ENCODE measurements around the gene CSPG4. TPM values are rescaled to one million over a fixed set of nuclear protein-coding genes. Genes with fewer than 3 reads are reported as not detected.
A peak's percentile ranks its signal among the peaks of the same experiment; 100 is the strongest.

CSPG4 gene
- polyA plus RNA-seq, 1 donor (not counting 4 experiments of a cell fraction or from before 2014, with no cell fraction given) = 0.67 TPM

GRCh38 chr15:75639191-75639708 lies 73.4 kb downstream of the CSPG4 start:
- H3K27me3 ChIP-seq (ENCODE audit: control insufficient read depth, extremely low read depth, insufficient read depth, low read length) = no peaks in the 10 kb centered on the region
- no peak for FAIRE-seq
- H2AFZ ChIP-seq (ENCODE audit: control insufficient read depth, low read length) = no peak overlapping the region
- no peaks in the 10 kb centered on the region for H3K9me1 ChIP-seq (ENCODE audit: control insufficient read depth, extremely low read depth, insufficient read depth, low read length)
- peaks cover 34% of the 10 kb centered on the region for H3K79me2 ChIP-seq (ENCODE audit: control insufficient read depth, insufficient read depth, low read length)
- no peak for DNase-seq (ENCODE audit: low read depth, low spot score)
- H3K9ac ChIP-seq (ENCODE audit: control insufficient read depth, extremely low read depth, insufficient read depth, low read length) = peak overlapping the region; percentile 94
- TF ChIP-seq EZH2 (IDR thresholded peaks at IDR 0.05; ENCODE audit: low read length) = no peak
- dilution Hi-C loops (cut with MboI; ENCODE audit: extremely low pct_ligation_motif_present, low sequenced_read_pairs) = no loop called here
- H3K4me3 ChIP-seq (ENCODE audit: control insufficient read depth in 2 of 3, extremely low read depth in 1 of 3, insufficient read depth in 2 of 3, low read depth in 1 of 3, low read length in 3 of 3) = peak overlapping the region; percentile 68 to 99 (median 96)
- no peaks in the 10 kb centered on the region for H3K9me3 ChIP-seq (ENCODE audit: control insufficient read depth, low read depth, low read length)
- H3K4me2 ChIP-seq (ENCODE audit: control insufficient read depth, extremely low read depth, insufficient read depth, low read depth, low read length) = peak overlapping the region; percentile 100
- H4K20me1 ChIP-seq (ENCODE audit: control insufficient read depth, extremely low read depth, insufficient read depth, low read length) = peaks cover 9% of the 10 kb centered on the region
- H3K4me1 ChIP-seq (ENCODE audit: control insufficient read depth, extremely low read depth, insufficient read depth, low read length) = peaks cover 10% of the 10 kb centered on the region
- peaks cover 0 to 3% of the 10 kb centered on the region in 2 experiments for H3K36me3 ChIP-seq (ENCODE audit: control insufficient read depth in 2 of 2, extremely low read depth in 1 of 2, insufficient read depth in 2 of 2, low read length in 2 of 2)
- peak overlapping the region; percentile 93 for H3K27ac ChIP-seq (ENCODE audit: control insufficient read depth, insufficient read depth, low read length)

- peak overlapping the region; percentile 100 for H3K4me2 ChIP-seq (ENCODE audit: control insufficient read depth, extremely low read depth, insufficient read depth, low read depth, low read length)
- H3K36me3 ChIP-seq (ENCODE audit: control insufficient read depth in 2 of 2, extremely low read depth in 1 of 2, insufficient read depth in 2 of 2, low read length in 2 of 2) = peaks cover 0 to 3% of the 10 kb centered on the region in 2 experiments
- dilution Hi-C loops (cut with MboI; ENCODE audit: extremely low pct_ligation_motif_present, low sequenced_read_pairs) = no loop called here
- no peaks in the 10 kb centered on the region for H3K9me3 ChIP-seq (ENCODE audit: control insufficient read depth, low read depth, low read length)
- H3K9me1 ChIP-seq (ENCODE audit: control insufficient read depth, extremely low read depth, insufficient read depth, low read length) = no peaks in the 10 kb centered on the region
- FAIRE-seq (no peak), DNase-seq (ENCODE audit: low read depth, low spot score) (no peak)
- H3K9ac ChIP-seq (ENCODE audit: control insufficient read depth, extremely low read depth, insufficient read depth, low read length) = peak overlapping the region; percentile 94
- peaks cover 34% of the 10 kb centered on the region for H3K79me2 ChIP-seq (ENCODE audit: control insufficient read depth, insufficient read depth, low read length)
- H3K4me3 ChIP-seq (ENCODE audit: control insufficient read depth in 2 of 3, extremely low read depth in 1 of 3, insufficient read depth in 2 of 3, low read depth in 1 of 3, low read length in 3 of 3) = no peak overlapping the region
- no peaks in the 10 kb centered on the region for H3K27me3 ChIP-seq (ENCODE audit: control insufficient read depth, extremely low read depth, insufficient read depth, low read length)
- peaks cover 10% of the 10 kb centered on the region for H3K4me1 ChIP-seq (ENCODE audit: control insufficient read depth, extremely low read depth, insufficient read depth, low read length)
- no peak for TF ChIP-seq CTCF (optimal IDR thresholded peaks at IDR 0.05 in 1 of 3, IDR thresholded peaks at IDR 0.05 in 1 of 3, conservative IDR thresholded peaks at IDR 0.05 in 1 of 3; ENCODE audit: extremely low read depth in 1 of 3, insufficient read depth in 2 of 3, low read length in 3 of 3)
- H4K20me1 ChIP-seq (ENCODE audit: control insufficient read depth, extremely low read depth, insufficient read depth, low read length) = peaks cover 9% of the 10 kb centered on the region
- no peak overlapping the region for H3K27ac ChIP-seq (ENCODE audit: control insufficient read depth, insufficient read depth, low read length)
- H2AFZ ChIP-seq (ENCODE audit: control insufficient read depth, low read length) = no peak overlapping the region
These were observed 75.2 kb downstream of the CSPG4 start for GRCh38 chr15:75637245-75638009.
